Hypothalamus (tissue), 51 donors: ENCODE measurements around the gene HTT.

Experiments
- DNase-seq, 51 donors: peaks; one replicate each; lab custom pipeline; 2025; lab: John Stamatoyannopoulos, UW

HTT gene

DNA sequence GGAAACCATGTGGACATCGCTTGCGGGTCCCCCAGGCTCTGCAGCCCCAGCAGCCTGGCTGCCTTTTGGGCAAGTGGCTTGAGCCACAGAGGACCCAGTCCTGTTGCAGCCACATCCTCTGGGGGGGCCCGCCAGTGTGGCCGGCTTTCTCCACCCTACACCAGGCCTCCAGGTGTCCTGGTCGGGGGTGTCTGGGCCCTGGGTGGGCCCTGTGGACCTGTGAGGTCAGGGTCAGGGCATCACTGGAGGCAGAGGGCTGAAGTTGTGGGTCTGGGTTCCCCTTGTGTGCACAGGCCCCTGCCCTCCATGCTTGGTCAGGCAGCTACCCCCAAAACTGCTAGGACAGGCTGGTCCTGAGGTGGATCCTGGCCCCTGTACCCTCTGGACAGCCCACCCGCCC is 171.2 kb downstream of the HTT start:
- DNase-seq, result no peak

DNA sequence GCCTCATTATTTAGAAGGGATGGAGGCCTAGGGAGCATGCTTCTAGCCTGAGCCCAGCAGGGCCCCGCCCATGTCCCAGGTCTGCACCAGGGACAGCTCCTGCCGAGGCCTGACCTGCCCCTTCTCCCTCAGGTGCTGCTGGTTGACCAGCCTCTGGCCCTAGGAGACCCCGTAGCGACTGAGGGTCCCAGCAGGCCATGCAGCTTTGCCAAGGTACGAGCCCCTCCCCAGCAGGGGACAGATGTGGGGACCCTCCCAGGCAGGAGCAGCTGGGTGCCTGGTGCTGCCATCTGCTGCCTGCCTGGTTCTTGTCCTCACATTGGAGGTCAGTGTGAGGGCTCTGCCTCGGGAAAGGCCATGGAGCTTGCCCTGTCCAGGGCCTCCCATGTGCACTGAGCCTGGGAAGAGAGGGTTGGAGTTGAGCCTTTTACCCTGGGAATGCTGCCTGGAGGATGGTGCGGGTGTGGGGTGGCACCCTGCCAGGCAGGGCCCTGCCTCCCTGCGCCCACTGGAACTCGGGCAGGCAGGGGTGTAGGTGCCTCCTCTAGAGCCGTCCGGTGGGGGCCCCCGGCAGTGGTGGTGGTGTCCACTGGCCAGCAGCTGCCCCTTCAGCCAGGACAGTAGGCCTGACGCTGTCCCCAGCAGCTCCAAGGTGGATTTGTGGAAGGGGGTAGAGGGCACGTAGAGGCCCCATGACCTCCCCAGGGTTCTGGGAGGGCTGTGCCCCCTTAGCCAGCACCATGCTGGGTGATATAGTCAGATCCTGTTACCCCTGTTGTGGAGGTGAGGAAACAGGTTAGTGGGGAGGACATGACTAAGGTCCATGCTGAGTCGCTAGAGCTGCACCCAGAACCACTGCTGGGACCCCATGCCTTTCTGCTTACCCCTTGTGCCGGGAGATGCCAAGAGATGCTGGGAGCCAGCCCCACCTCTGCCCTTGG is 172.2 kb downstream of the HTT start:
- DNase-seq, result no peak

DNA sequence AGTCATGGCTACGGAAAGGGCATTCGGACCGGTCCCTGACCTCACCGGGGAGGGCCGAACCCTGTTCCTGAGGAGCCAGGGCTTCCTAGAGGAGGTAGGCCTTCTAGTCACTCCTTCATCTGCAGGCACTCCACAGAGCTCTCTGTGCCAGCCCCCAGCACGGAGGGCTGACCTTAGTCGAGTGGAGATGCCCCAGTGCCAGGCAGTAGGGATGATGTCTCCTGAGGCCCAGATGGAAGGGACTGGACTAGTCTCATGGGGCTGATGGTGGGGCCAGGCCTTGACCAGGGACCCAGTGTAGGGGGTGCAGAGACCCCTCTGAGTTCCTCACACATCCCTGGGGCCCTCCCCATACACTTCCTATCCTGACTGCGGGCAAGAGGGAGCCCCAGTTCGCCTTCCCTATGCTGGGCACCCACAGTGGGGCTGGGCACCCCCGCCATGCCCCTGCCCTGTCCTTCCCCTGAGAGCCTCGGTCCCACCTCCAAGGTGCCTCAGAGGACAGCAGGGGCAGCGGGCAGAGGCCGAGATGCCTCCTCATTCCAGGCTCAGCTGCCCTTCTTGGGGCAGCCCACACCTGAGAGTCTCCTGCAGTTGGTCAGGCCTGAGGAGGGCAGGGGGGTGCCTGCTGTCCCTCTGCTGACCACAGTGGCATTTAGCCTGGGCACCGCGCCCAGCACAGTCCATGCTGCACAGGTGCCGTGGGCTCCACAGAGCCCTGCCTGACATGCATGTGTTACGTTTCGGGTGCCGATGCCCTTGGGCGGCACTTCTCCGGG is 173.1 kb downstream of the HTT start:
- DNase-seq, result no peak

DNA sequence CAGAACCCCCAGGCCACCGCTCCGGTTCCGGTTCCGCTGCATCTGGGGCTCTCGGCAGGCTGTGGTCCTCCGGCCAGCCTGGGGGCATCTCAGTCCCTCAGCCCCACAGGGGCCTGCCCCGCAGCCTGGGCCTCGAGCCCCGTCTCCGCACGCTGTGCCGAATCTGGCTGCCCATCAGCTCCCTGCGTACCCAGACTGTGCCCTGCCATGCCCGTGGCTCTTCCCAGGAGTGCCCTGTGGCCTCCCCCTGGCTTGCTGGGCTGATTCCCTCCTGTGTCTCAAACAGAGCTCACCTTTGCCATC is 173.6 kb downstream of the HTT start:
- no peak for DNase-seq

DNA sequence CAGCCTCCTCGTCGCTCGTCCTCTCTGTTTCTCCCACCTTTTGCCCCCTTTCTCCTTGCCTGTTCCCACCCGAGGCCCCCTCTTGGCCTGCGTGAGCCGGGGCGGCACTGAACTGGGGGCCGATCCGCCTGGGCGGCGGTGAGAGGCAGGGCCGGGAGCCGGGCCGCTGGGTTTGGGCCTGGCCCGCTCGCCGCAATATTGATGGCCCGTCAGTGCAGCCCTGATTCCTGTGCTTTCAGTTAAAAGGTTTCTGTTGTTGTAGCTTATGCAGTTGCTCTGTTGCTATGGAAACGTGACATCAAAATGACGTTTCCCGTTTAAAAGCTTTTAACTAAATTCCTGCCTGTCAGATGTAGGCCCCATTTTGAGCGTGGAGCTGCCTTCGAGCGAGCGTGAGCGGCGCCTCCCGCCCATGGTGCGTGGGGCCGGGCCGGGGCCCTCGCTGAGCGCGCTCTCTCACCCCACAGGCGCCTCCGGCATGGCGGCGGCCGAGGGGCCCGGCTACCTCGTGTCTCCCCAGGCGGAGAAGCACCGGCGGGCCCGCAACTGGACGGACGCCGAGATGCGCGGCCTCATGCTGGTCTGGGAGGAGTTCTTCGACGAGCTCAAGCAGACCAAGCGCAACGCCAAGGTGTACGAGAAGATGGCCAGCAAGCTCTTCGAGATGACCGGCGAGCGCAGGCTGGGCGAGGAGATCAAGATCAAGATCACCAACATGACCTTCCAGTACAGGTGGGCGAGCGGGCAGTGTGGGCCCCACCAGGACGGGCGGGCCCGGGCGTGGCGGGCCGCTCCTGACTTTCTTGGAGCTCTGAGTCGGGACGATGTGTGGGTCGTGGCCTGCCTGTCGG is 174.6 kb downstream of the HTT start, which contains the start of gene MSANTD1:
MSANTD1 (plus strand) TSS at position 349 of the 851 bp plus-strand sequence; CDS start at position 413, 64 bp downstream.
- DNase-seq, result peak in 1 of 51 donors; percentile 44

DNA sequence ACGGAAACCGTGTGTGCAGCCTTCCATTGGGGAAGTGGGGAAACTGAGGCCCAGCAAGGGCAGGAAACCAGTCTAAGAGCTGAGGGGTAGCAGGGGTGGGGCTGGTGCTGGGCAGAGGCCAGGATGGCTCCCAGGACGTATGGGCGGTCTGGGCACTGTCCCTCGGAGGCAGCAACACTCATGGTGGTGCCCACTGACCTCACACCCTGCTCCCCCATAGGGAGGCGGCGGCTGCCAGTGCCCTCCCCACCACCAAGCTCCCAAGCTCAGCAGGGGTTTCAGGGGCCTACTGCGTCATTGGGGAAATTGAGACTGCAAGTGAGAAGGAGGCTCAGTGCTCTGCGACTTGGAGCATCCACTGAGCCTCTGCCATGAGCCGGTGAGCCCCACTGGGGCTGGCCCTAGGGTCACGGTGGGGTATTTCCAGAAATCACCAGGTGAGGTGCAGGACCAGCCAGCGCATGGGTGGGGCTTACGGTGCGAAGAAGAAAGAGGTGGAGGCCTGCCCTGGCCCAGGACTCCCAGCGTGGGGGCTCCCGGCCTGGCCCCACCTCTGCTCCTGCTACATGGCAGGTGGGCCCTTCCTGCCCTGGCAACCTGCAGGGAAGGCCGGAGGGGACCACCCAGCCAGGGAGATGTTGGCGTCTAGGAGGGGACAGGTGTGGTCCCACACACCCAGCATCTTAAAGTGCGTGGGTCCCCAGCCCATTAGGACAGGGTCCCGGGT is 175.4 kb downstream of the HTT start:
- DNase-seq, result no peak

DNA sequence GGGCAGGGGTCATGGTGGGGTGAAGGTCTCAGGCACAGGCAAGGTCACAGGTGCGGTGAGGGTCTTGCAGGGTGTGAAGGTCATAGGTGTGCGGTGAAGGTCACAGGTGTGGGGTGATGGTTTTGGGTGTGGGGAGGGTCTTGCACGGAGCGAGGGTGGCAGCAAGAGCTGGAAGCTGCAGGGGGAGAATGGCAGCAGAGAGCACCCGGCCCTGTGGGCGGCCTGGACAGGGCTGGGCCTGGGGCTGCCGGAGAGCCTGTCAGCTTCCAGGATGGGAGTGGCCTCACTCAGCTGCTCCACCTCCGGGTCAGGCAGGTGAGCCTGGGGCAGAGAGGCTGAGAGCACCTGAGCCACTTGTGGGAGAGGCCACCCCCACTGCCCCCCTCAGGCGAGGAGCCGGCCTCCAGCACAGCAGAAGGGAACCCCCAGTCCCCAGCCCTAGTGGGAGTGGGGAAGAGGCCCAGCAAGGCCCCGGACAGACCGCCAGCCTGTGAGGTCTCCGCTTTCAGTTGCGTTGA is 176.0 kb downstream of the HTT start:
- no peak for DNase-seq

DNA sequence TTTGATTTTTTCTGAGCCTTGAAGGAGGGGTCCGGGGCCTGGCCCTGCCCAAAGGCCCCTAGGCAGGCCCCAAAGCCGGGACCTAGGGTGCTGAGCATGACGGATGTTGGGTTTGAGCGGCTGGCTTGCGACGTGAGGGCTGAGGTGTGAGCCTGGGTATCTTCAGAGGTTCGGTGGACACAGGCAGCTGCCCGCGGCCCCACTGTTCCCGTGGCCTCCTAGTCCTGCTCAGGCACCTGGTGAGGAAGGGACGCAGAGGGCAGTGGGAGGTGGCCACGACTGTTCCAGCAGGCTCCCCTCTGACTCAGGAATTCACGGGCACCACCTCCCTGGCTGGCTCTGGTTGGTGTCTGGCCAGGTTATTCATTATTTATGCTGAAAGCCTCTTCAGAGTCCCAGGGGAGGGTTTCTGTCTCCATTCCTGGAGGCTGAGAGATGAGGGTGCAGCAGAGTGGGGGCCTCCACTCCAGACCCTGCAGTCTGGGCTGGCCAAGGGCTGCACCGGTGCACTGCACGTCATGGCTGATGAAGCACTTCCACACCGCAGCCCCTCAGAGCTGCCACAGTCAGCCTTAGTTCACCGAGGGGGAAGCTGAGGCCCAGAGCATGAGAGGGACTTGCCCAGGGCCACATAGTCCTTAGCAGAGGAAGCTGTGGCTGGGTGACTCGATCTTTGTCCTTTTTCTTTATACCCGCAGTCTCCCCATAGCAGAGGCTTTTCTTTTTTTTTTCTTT is 176.6 kb downstream of the HTT start:
- DNase-seq, result no peak

DNA sequence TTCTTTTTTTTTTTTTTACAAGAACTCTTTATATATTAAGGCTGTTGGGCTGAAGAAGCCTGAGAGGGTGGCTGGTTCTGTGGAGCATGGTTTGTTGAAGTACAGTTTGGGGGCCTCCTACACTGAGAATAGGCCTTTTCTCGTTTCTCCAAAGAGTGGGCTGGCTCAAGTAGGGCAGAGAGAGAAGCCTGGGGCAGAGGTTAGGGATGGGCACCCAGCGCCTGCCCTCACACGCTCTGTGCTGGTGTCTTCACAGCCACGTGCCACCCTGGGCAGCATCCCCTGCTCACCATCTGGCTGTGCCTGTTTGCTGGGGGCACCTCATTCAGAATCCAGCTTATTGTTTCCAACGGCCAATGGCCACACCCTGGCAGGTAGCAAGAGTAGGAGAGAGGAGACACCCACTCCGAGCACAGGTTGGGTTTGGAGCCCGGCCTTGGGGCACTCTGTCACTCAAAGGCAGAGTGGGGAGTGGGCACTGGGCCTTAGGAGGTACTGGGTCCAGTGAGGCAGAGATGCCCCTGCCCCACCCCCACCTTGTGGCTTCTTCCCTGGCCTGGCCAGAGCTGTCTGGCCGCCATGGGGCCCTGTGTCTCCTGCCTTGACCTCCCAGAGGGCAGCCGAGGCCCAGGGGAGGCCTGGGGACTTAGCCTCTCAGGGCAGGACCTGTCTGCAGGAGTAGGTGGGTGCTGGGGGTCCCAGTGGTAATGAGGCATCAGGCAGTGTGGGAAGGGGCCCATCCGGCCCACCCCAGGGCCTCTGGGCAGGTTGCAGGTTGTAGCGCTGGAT is 177.4 kb downstream of the HTT start:
- no peak for DNase-seq

DNA sequence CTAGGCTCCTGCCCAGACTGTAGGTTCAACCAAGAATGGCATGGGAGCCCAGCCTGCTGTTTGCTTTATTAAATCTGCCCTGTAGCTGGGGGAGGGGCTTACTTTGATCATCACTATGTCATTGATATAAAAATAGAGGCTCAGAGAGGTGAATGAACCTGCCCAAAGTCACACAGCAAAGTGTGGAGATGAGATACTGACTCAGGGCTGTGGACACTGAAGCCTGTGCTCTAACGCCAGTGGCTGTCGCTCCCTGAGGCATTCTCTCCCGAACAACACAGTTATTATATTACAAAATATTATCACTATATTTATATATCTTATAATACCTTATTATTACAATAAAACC is 178.0 kb downstream of the HTT start:
- no peak for DNase-seq

DNA sequence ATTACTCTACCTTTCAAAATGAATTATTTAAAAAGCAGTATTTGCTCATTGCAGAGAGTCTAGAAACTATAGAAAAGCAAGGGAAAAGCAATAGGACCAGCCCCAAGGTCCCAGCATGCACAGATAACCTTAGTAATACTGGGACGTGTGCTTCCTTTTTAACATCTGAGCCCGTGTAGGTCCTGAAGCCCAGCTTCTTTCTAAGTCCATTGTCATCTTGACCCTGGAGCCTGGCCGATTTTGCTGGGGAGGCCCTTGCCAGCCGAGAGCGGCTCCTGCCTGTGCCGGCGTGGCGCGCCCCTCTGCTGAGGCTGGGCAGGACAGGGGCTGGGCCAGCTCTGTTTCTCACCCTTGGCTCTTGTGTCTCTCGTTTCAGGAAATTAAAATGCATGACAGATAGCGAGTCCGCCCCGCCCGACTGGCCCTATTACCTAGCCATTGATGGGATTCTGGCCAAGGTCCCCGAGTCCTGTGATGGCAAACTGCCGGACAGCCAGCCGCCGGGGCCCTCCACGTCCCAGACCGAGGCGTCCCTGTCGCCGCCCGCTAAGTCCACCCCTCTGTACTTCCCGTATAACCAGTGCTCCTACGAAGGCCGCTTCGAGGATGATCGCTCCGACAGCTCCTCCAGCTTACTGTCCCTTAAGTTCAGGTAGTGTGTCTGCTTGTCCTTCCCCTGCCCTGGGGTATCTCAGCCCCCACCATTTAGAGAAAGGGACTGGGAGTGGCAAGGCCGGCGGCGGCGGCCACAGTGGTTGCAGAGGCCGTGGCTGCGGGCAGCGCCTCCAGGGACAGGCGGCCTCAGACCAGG is 178.6 kb downstream of the HTT start:
- DNase-seq, result no peak

DNA sequence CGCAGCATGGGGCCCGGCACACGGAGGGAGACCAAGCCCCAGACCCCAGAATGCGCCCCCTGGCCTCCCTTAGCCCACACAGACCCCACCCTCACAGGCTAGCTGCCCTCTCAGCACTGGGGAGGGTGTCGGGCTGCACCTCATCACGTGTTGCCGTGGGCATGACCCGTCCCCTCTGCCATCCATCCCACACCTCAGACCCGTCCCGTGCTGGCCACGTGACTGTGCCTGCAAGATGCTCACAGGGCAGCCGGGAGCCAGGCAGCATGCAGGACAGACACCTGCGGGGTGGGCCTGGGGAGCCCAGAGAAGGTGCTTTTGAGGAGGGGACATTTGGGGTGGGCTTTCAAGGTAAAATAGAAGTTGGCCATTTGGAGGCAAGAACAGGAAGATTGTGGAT is 179.3 kb downstream of the HTT start:
- DNase-seq, result no peak

DNA sequence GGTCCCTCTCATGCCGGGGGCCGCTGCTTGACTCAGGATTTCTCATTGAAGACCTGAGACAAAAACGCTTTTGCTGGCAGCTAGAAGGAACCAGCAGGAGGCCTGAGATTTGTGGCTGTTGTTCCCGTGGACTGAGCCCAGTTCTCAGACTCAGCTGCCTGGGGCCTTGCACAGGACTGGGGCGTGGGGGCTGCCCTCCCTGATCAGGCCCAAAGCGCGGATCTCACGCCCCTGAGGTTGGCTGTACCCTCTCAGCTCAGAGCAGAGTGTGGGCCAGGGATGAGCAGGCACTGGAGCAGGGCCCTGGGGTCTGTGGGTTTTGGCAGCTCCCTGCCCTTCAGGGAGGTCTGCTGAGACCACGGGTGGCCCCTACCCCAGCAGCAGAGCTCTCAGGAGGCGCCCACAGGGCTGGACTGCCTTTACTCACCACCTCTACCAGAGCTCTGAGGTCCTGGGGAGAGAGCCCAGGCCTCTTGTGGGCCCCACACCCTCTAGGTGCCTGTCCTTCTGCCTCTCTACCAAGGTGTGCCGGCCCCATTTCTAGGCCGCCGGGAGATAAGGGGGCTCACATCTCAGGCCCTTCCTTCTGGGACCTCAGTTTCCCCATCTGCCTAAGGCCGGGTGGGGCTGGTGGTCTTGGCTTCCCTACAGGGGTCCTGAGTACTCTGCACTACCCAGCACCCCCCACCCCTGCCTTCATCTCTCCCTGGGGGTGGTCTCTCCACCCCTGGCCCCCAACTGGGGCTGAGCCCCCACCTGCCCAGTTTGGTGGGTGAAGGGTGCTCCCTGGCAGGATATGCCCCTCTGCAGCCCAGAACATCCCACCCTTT is 180.0 kb downstream of the HTT start:
- DNase-seq, result no peak

DNA sequence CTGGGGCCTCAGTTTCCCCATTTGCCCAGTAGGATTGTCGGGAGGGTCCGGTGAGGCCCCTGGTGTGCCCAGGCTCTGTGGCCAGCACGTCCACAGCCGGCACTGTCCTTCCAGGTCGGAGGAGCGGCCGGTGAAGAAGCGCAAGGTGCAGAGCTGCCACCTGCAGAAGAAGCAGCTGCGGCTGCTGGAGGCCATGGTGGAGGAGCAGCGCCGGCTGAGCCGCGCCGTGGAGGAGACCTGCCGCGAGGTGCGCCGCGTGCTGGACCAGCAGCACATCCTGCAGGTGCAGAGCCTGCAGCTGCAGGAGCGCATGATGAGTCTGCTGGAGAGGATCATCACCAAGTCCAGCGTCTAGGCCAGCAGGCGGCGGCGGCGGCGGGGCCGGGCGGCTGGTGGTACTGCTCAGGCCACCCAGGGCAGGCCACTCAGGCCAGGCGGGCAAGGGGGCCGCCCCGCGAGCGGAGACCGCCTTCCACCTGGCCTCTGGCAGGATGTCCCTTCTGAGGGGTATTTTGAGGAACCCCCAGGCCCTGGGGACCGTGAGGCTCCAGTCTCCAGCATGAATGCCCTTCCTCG is 181.2 kb downstream of the HTT start:
- no peak for DNase-seq

DNA sequence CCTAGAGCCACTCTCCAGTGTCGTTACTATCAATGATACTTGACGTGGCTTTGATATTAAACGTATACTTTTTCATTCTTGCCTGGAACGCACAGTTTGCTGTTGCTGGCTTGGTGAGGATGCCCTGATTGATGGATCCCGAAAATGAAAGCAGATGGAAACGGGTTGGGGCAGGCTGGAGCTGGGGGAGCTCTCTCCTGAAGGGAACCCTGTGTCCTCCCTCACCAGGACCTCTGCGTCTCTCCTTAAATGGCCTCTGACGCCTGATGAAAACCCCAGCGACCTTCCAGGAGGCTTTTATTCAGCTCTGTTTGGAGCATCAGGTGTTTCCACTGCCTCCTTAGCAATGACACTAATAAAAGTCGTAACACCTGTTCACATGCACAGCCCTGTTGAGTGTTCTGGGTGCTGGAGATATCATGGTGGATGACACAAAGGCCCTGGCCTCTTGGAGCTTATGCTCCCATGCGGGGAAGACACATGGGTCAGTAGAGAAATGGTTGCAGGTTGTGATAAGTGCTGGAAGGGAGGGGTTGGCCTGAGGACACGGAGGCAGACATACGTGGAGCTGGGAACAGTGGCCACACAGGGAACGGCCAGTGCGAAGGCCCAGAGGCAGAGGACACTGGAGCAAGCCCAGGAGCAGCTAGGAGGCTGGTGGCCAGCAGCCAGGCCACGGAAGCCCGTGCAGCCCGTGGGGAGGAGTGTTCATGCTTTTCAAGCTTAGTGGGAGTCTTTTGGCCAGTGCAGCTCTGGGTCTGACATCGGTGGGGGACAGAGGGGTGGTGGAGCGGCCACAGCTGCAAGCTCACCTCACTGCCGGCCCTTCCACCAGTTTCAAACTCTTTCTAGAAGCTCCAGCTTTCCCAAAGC is 182.0 kb downstream of the HTT start:
- DNase-seq, result no peak
